DOHH2 (cell line): ENCODE results near the gene LCOR.

ENCODE experiments used
- H3F3A ChIP-seq: fragments of 200-600 bp; sonication (generic), shearing (Covaris generic); 2 replicates; pipeline ENCODE4 v1.6.0; 2016; ENCODE audit warnings: antibody characterized with exemption, mild to moderate bottlenecking; ENCODE audit not compliant: control insufficient read depth, insufficient read depth
- H3K27ac ChIP-seq: fragments of 200-600 bp; sonication (generic); 2 replicates; pipeline ENCODE4 v1.5.1; 2014; ENCODE audit warnings: low read depth, mild to moderate bottlenecking, low read length, moderate library complexity
- H3K27me3 ChIP-seq: fragments of 200-600 bp; sonication (generic); 2 replicates; pipeline ENCODE4 v1.6.1; 2014; ENCODE audit warnings: mild to moderate bottlenecking, low read length, mixed read lengths; ENCODE audit not compliant: control insufficient read depth
- H3K36me3 ChIP-seq: fragments of 200-600 bp; sonication (generic); 2 replicates; pipeline ENCODE4 v1.6.1; 2014; ENCODE audit warnings: mild to moderate bottlenecking, low read length, moderate library complexity, mixed read lengths; ENCODE audit not compliant: control insufficient read depth
- H3K4me1 ChIP-seq: fragments of 200-600 bp; sonication (generic); 2 replicates; pipeline ENCODE4 v1.6.1; 2014; ENCODE audit warnings: mild to moderate bottlenecking, low read length, mixed read lengths; ENCODE audit not compliant: control insufficient read depth
- H3K4me2 ChIP-seq: fragments of 200-600 bp; sonication (generic); 2 replicates; pipeline ENCODE4 v1.6.0; 2014; ENCODE audit warnings: mild to moderate bottlenecking, low read length, moderate library complexity
- H3K4me3 ChIP-seq: fragments of 200-600 bp; sonication (generic); 2 replicates; pipeline ENCODE4 v1.5.1; 2014; ENCODE audit warnings: mild to moderate bottlenecking, low read length, mixed read lengths
- H3K79me2 ChIP-seq: fragments of 200-600 bp; sonication (generic); 2 replicates; pipeline ENCODE4 v1.6.1; 2014; ENCODE audit warnings: mild to moderate bottlenecking, low read length, mixed read lengths; ENCODE audit not compliant: control insufficient read depth
- H3K9me2 ChIP-seq: fragments of 200-600 bp; sonication (generic); replicated peaks from 2 replicates; pipeline ENCODE4 v1.6.1; 2014; ENCODE audit warnings: mild to moderate bottlenecking, low read length, mixed read lengths; ENCODE audit not compliant: control insufficient read depth
- H3K9me3 ChIP-seq: fragments of 200-600 bp; sonication (generic); 2 replicates; pipeline ENCODE4 v1.6.1; 2014; ENCODE audit warnings: antibody characterized with exemption, low read length, mixed read lengths; ENCODE audit not compliant: control insufficient read depth, insufficient read depth
- H4K20me1 ChIP-seq: fragments of 200-600 bp; sonication (generic); 2 replicates; pipeline ENCODE4 v1.6.0; 2014; ENCODE audit warnings: low read depth, mild to moderate bottlenecking, antibody characterized with exemption, low read length, moderate library complexity; ENCODE audit not compliant: control insufficient read depth, insufficient read depth
- CTCF ChIP-seq: fragments of 200-600 bp; sonication (generic); IDR thresholded peaks from one replicate; pipeline ENCODE4 v1.5.1; 2014; ENCODE audit warnings: antibody characterized with exemption, mild to moderate bottlenecking, low read depth, low read length; ENCODE audit not compliant: poor library complexity, severe bottlenecking
- EZH2phosphoT487 ChIP-seq: fragments of 200-600 bp; sonication (generic); IDR thresholded peaks from 2 replicates; pipeline ENCODE4 v1.6.1; 2017; ENCODE audit warnings: borderline replicate concordance, mild to moderate bottlenecking, antibody characterized with exemption, low read length, moderate library complexity, mixed read lengths

The LCOR gene

GRCh38 chr10:96896884-96897589 lies 64.9 kb downstream of the LCOR start:
- peaks cover under 1% of the 10 kb centered on the region; the same call in 1 of the 2 replicates for H3K9me3 ChIP-seq
- no peak overlapping the region for H3K4me3 ChIP-seq
- no peaks in the 10 kb centered on the region; the same call in 1 of the 2 replicates for H3F3A ChIP-seq
- H4K20me1 ChIP-seq: peaks cover 19% of the 10 kb centered on the region
- TF ChIP-seq EZH2phosphoT487: no peak
- no peak for TF ChIP-seq CTCF
- H3K4me2 ChIP-seq: no peak overlapping the region
- H3K4me1 ChIP-seq: peaks cover 21% of the 10 kb centered on the region
- H3K9me2 ChIP-seq: no peaks in the 10 kb centered on the region
- H3K27ac ChIP-seq: no peak overlapping the region
- peaks cover 12% of the 10 kb centered on the region for H3K36me3 ChIP-seq
- no peaks in the 10 kb centered on the region for H3K27me3 ChIP-seq
- H3K79me2 ChIP-seq: peaks cover 91% of the 10 kb centered on the region

- Histone ChIP-seq H4K20me1 (peaks cover 16% of the 10 kb centered on the region), H3K27me3 (no peaks in the 10 kb centered on the region), H3K4me1 (peaks cover 19% of the 10 kb centered on the region), H3F3A (peaks cover 7% of the 10 kb centered on the region), H3K9me2 (no peaks in the 10 kb centered on the region), H3K36me3 (peaks cover 2% of the 10 kb centered on the region; the same call in 1 of the 2 replicates), H3K9me3 (no peaks in the 10 kb centered on the region), H3K4me3 (no peak overlapping the region), H3K79me2 (peaks cover 94% of the 10 kb centered on the region), H3K27ac (no peak overlapping the region), H3K4me2 (no peak overlapping the region)
- TF ChIP-seq EZH2phosphoT487 (no peak), CTCF (no peak)
Measured at GRCh38 chr10:96902117-96902516, 70.0 kb downstream of the LCOR start.

GRCh38 chr10:96902731-96903358 lies 70.7 kb downstream of the LCOR start:
- Histone ChIP-seq H3K27me3 (no peaks in the 10 kb centered on the region), H3K36me3 (peaks cover 5% of the 10 kb centered on the region; the same call in 1 of the 2 replicates), H3K9me2 (no peaks in the 10 kb centered on the region), H3K27ac (no peak overlapping the region), H3F3A (peaks cover 9% of the 10 kb centered on the region), H3K4me2 (no peak overlapping the region), H3K79me2 (peaks cover 90% of the 10 kb centered on the region), H4K20me1 (peaks cover 15% of the 10 kb centered on the region), H3K4me3 (no peak overlapping the region), H3K9me3 (no peaks in the 10 kb centered on the region), H3K4me1 (peaks cover 17% of the 10 kb centered on the region)
- TF ChIP-seq EZH2phosphoT487 (no peak), CTCF (no peak)
